ENCODE data around the gene OR10A3.

The OR10A3 gene

DNA sequence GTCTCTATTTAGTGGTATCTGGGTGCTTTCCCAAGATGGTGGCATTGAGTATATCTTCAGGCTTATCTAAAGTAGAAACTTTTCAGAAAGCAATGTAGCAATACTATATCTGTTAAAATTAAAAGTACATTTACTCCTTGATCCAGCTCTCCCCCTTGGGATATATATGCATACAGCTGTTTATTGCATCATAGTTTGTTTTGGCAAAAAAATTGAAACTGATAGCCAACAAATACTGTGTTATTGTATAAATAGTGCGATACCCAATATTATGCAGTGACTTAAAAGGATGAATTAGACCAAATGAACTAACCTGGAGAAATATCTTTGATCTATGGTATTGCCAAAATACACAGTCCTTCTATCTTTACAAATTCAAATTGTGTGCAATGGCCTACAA, 8.4 kb upstream of the OR10A3 start:
- Histone ChIP-seq H3K79me2 (ENCODE audit: insufficient read depth, low read length) (no peaks in the 10 kb centered on the region), H3K4me2 (ENCODE audit: low read length) (no peak overlapping the region), H3K27ac (ENCODE audit: low read depth, low read length, poor library complexity, severe bottlenecking) (no peak overlapping the region), H3K9me3 (ENCODE audit: low read length) (no peaks in the 10 kb centered on the region), H3K4me3 (ENCODE audit: low read depth, low read length, poor library complexity, severe bottlenecking) (no peak overlapping the region), H3F3A (ENCODE audit: insufficient read depth, low read length) (no peaks in the 10 kb centered on the region), H4K20me1 (ENCODE audit: insufficient read depth, low read length) (no peaks in the 10 kb centered on the region), H3K27me3 (ENCODE audit: insufficient read depth, low read length) (no peaks in the 10 kb centered on the region), H2AFZ (ENCODE audit: low read length) (no peak overlapping the region), H3K36me3 (ENCODE audit: insufficient read depth, low read length) (no peaks in the 10 kb centered on the region), H3K9ac (ENCODE audit: low read length) (no peak overlapping the region), H3K4me1 (ENCODE audit: insufficient read depth, low read length, severe bottlenecking) (no peaks in the 10 kb centered on the region), H3K9me2 (ENCODE audit: low read depth, low read length) (no peaks in the 10 kb centered on the region)
- TF ChIP-seq, protein P1, sequence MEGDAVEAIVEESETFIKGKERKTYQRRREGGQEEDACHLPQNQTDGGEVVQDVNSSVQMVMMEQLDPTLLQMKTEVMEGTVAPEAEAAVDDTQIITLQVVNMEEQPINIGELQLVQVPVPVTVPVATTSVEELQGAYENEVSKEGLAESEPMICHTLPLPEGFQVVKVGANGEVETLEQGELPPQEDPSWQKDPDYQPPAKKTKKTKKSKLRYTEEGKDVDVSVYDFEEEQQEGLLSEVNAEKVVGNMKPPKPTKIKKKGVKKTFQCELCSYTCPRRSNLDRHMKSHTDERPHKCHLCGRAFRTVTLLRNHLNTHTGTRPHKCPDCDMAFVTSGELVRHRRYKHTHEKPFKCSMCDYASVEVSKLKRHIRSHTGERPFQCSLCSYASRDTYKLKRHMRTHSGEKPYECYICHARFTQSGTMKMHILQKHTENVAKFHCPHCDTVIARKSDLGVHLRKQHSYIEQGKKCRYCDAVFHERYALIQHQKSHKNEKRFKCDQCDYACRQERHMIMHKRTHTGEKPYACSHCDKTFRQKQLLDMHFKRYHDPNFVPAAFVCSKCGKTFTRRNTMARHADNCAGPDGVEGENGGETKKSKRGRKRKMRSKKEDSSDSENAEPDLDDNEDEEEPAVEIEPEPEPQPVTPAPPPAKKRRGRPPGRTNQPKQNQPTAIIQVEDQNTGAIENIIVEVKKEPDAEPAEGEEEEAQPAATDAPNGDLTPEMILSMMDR (IDR thresholded peaks at IDR 0.05; ENCODE audit: low read length) = no peak
- no peak for TF ChIP-seq EZH2 (IDR thresholded peaks at IDR 0.05; ENCODE audit: borderline replicate concordance, low read length)

DNA sequence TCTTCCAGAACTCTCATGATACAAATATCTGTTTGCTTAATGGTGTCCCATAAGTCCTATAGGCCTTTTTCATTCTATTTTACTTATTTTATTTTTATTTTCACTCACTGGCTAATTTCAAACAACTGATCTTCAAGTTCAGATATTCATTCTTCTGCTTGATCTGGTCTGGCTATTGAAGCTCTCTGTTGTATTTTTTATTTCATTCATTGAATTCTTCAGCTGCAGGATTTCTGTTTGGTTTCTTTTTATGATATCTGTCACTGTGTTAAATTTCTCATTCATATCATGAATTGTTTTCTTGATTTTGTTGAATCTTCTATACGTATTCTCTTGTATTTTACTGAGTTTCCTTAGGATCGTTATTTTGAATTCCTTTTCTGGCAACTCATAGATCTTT, 2.6 kb upstream of the OR10A3 start:
- Histone ChIP-seq H3K4me2 (ENCODE audit: low read length) (no peak overlapping the region), H3K9ac (ENCODE audit: low read length) (no peak overlapping the region), H3K36me3 (ENCODE audit: insufficient read depth, low read length) (no peaks in the 10 kb centered on the region), H3K27ac (ENCODE audit: low read depth, low read length, poor library complexity, severe bottlenecking) (no peak overlapping the region), H3K4me1 (ENCODE audit: insufficient read depth, low read length, severe bottlenecking) (no peaks in the 10 kb centered on the region), H3F3A (ENCODE audit: insufficient read depth, low read length) (no peaks in the 10 kb centered on the region), H3K79me2 (ENCODE audit: insufficient read depth, low read length) (no peaks in the 10 kb centered on the region), H3K27me3 (ENCODE audit: insufficient read depth, low read length) (no peaks in the 10 kb centered on the region), H3K9me3 (ENCODE audit: low read length) (no peaks in the 10 kb centered on the region; the same call in 1 of the 2 replicates), H3K4me3 (ENCODE audit: low read depth, low read length, poor library complexity, severe bottlenecking) (no peak overlapping the region), H4K20me1 (ENCODE audit: insufficient read depth, low read length) (no peaks in the 10 kb centered on the region), H3K9me2 (ENCODE audit: low read depth, low read length) (no peaks in the 10 kb centered on the region), H2AFZ (ENCODE audit: low read length) (no peak overlapping the region)
- TF ChIP-seq, protein P1 (IDR thresholded peaks at IDR 0.05; ENCODE audit: low read length) = no peak
- TF ChIP-seq EZH2 (IDR thresholded peaks at IDR 0.05; ENCODE audit: borderline replicate concordance, low read length) = no peak

DNA sequence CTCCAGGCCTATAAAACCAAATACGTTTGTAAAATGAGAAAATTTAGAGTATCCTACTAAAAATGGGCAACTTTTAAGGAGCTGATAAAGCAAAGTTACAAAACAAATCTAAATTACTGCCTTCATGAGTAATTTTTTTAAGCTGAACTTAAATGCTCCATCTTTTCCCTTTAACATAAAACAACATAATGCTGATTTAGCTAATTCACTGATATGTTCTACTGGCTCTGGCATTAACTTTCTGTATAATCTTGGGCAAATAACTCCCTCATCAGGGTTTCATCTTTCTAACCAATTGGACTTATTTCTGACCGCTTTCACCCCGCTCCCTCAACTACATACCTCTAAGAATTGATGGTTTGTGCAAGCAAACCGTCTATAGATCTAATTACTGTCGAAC, 362 bp downstream of the OR10A3 start:
- no peak overlapping the region for H3K27ac ChIP-seq (ENCODE audit: low read depth, low read length, poor library complexity, severe bottlenecking)
- H3K9me2 ChIP-seq (ENCODE audit: low read depth, low read length) = no peaks in the 10 kb centered on the region
- H3K4me2 ChIP-seq (ENCODE audit: low read length) = no peak overlapping the region
- H3K27me3 ChIP-seq (ENCODE audit: insufficient read depth, low read length) = no peaks in the 10 kb centered on the region
- H3K9me3 ChIP-seq (ENCODE audit: low read length) = no peaks in the 10 kb centered on the region; the same call in 1 of the 2 replicates
- no peaks in the 10 kb centered on the region for H3K4me1 ChIP-seq (ENCODE audit: insufficient read depth, low read length, severe bottlenecking)
- no peaks in the 10 kb centered on the region for H3F3A ChIP-seq (ENCODE audit: insufficient read depth, low read length)
- H2AFZ ChIP-seq (ENCODE audit: low read length) = no peak overlapping the region
- no peak for TF ChIP-seq EZH2 (IDR thresholded peaks at IDR 0.05; ENCODE audit: borderline replicate concordance, low read length)
- TF ChIP-seq, protein P1 (IDR thresholded peaks at IDR 0.05; ENCODE audit: low read length) = no peak
- H3K79me2 ChIP-seq (ENCODE audit: insufficient read depth, low read length) = no peaks in the 10 kb centered on the region
- H3K9ac ChIP-seq (ENCODE audit: low read length) = no peak overlapping the region
- no peaks in the 10 kb centered on the region for H3K36me3 ChIP-seq (ENCODE audit: insufficient read depth, low read length)
- H4K20me1 ChIP-seq (ENCODE audit: insufficient read depth, low read length) = no peaks in the 10 kb centered on the region
- no peak overlapping the region for H3K4me3 ChIP-seq (ENCODE audit: low read depth, low read length, poor library complexity, severe bottlenecking)

All from OCI-LY1 (cell line).